ENCODE measurements around the gene MAD1L1.

MAD1L1 gene

GRCh38 chr7:1893451-1893850 is 339.3 kb downstream of the MAD1L1 start:
- no peaks in the 10 kb centered on the region for H3K9me3 ChIP-seq (ENCODE audit: control insufficient read depth, insufficient read depth, low read depth, low read length)
- TF ChIP-seq ZNF214 (tag by site-specific recombination; IDR thresholded peaks at IDR 0.05; ENCODE audit: borderline replicate concordance), result no peak
- TF ChIP-seq, protein P1, sequence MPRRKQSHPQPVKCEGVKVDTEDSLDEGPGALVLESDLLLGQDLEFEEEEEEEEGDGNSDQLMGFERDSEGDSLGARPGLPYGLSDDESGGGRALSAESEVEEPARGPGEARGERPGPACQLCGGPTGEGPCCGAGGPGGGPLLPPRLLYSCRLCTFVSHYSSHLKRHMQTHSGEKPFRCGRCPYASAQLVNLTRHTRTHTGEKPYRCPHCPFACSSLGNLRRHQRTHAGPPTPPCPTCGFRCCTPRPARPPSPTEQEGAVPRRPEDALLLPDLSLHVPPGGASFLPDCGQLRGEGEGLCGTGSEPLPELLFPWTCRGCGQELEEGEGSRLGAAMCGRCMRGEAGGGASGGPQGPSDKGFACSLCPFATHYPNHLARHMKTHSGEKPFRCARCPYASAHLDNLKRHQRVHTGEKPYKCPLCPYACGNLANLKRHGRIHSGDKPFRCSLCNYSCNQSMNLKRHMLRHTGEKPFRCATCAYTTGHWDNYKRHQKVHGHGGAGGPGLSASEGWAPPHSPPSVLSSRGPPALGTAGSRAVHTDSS (tag by site-specific recombination; IDR thresholded peaks at IDR 0.05), result no peak
- no peak for TF ChIP-seq REST (tag by site-specific recombination; IDR thresholded peaks at IDR 0.05)
- TF ChIP-seq, protein P2, sequence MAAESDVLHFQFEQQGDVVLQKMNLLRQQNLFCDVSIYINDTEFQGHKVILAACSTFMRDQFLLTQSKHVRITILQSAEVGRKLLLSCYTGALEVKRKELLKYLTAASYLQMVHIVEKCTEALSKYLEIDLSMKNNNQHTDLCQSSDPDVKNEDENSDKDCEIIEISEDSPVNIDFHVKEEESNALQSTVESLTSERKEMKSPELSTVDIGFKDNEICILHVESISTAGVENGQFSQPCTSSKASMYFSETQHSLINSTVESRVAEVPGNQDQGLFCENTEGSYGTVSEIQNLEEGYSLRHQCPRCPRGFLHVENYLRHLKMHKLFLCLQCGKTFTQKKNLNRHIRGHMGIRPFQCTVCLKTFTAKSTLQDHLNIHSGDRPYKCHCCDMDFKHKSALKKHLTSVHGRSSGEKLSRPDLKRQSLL (tag by site-specific recombination; IDR thresholded peaks at IDR 0.05), result no peak
- TF ChIP-seq ZNF426 (tag by site-specific recombination; IDR thresholded peaks at IDR 0.05), result no peak
- TF ChIP-seq HOXA7 (CRISPR knock-in tag; IDR thresholded peaks at IDR 0.05; ENCODE audit: borderline replicate concordance), result no peak
- TF ChIP-seq ZNF585B (tag by site-specific recombination; IDR thresholded peaks at IDR 0.05), result no peak
- TF ChIP-seq ZNF121 (tag by site-specific recombination; IDR thresholded peaks at IDR 0.05), result no peak
- no peak for TF ChIP-seq CTCF (tag by site-specific recombination; IDR thresholded peaks at IDR 0.05)
- TF ChIP-seq ZNF174 (tag by site-specific recombination; IDR thresholded peaks at IDR 0.05), result no peak
- no peak for TF ChIP-seq ZBTB26 (tag by site-specific recombination; optimal IDR thresholded peaks at IDR 0.05)
- no peak for TF ChIP-seq ZNF266 (tag by site-specific recombination; IDR thresholded peaks at IDR 0.05; ENCODE audit: low read depth)
- no peak for TF ChIP-seq PRDM4 (tag by site-specific recombination; IDR thresholded peaks at IDR 0.05)
- TF ChIP-seq ZNF777 (tag by site-specific recombination; IDR thresholded peaks at IDR 0.05; ENCODE audit: borderline replicate concordance), result no peak
- no peak for TF ChIP-seq ZNF660 (tag by site-specific recombination; IDR thresholded peaks at IDR 0.05)
- TF ChIP-seq ZNF223 (tag by site-specific recombination; IDR thresholded peaks at IDR 0.05), result no peak
- no peak for TF ChIP-seq REPIN1 (tag by site-specific recombination; IDR thresholded peaks at IDR 0.05; ENCODE audit: low read depth)
- ChIA-PET POLR2A (no interaction called here), CTCF (interaction anchor here (0.7 kb wide), 1 partner anchor 331 kb away, joined by 3 read pairs; no protein-coding TSS in a partner anchor)
- no peak overlapping the region for H3K4me3 ChIP-seq (ENCODE audit: low read depth, low read length)
- peaks cover 0 to 5% of the 10 kb centered on the region in 2 experiments; a peak in 2 of 3 replicates for H3K36me3 ChIP-seq (ENCODE audit: control insufficient read depth in 2 of 2, insufficient read depth in 1 of 2, low read length in 2 of 2)
- H3K4me1 ChIP-seq (ENCODE audit: control insufficient read depth, insufficient read depth, low read length), result no peaks in the 10 kb centered on the region
- H3K27ac ChIP-seq (ENCODE audit: extremely low read depth, low read depth, low read length), result no peak overlapping the region

All from HEK293 (cell line).